Inflammatory macrophage treated with lipopolysaccharide for 1 hour (primary cell): ENCODE results near the gene PCDH15.

Source experiments
- DNase-seq, 2 donors: peaks; one replicate each; pipeline ENCODE4 v3.0.0-alpha.2; 2020 to 2022

The PCDH15 gene

GRCh38 chr10:54108961-54109360 is 692.1 kb downstream of the PCDH15 start:
- no peak for DNase-seq

GRCh38 chr10:54096892-54097291 is 704.1 kb downstream of the PCDH15 start:
- no peak for DNase-seq

GRCh38 chr10:54094321-54094720 is 706.7 kb downstream of the PCDH15 start:
- no peak for DNase-seq

- no peak for DNase-seq
Measured at GRCh38 chr10:54091237-54091636, 709.8 kb downstream of the PCDH15 start.

GRCh38 chr10:54081950-54082349 is 719.1 kb downstream of the PCDH15 start:
- no peak for DNase-seq

- no peak for DNase-seq
Measured at GRCh38 chr10:54067361-54067760, 733.7 kb downstream of the PCDH15 start.

- no peak for DNase-seq
Measured at GRCh38 chr10:54066646-54067045, 734.4 kb downstream of the PCDH15 start.

GRCh38 chr10:54065106-54065505 is 735.9 kb downstream of the PCDH15 start:
- DNase-seq, result no peak

- DNase-seq, result no peak
Measured at GRCh38 chr10:54064215-54064614, 736.8 kb downstream of the PCDH15 start.

- DNase-seq, result no peak
Measured at GRCh38 chr10:54063514-54063913, 737.5 kb downstream of the PCDH15 start.

- DNase-seq, result no peak
Measured at GRCh38 chr10:54060572-54060971, 740.5 kb downstream of the PCDH15 start.

GRCh38 chr10:54057357-54057756 is 743.7 kb downstream of the PCDH15 start:
- no peak for DNase-seq

- DNase-seq, result no peak
Measured at GRCh38 chr10:54026340-54026739, 774.7 kb downstream of the PCDH15 start.

- no peak for DNase-seq
Measured at GRCh38 chr10:54011117-54011516, 789.9 kb downstream of the PCDH15 start.

- DNase-seq, result no peak
Measured at GRCh38 chr10:54010337-54010933, 790.6 kb downstream of the PCDH15 start.

- DNase-seq, result no peak
Measured at GRCh38 chr10:54009672-54010071, 791.4 kb downstream of the PCDH15 start.

GRCh38 chr10:54002077-54002476 is 799.0 kb downstream of the PCDH15 start:
- no peak for DNase-seq

GRCh38 chr10:53997953-53998352 is 803.1 kb downstream of the PCDH15 start:
- DNase-seq, result no peak

GRCh38 chr10:53990799-53991238 is 810.2 kb downstream of the PCDH15 start:
- no peak for DNase-seq

GRCh38 chr10:53983431-53983830 is 817.6 kb downstream of the PCDH15 start:
- no peak for DNase-seq

GRCh38 chr10:53980210-53980609 is 820.8 kb downstream of the PCDH15 start:
- DNase-seq, result no peak

GRCh38 chr10:53978301-53978700 is 822.7 kb downstream of the PCDH15 start:
- no peak for DNase-seq

GRCh38 chr10:53977267-53977666 is 823.8 kb downstream of the PCDH15 start:
- DNase-seq, result no peak

GRCh38 chr10:53957401-53957800 is 843.6 kb downstream of the PCDH15 start:
- no peak for DNase-seq

GRCh38 chr10:53955091-53955490 is 845.9 kb downstream of the PCDH15 start:
- DNase-seq, result no peak
